ENCODE measurements around the gene ELOB. TPM values are rescaled to one million over a fixed set of nuclear protein-coding genes. Genes with fewer than 3 reads are reported as not detected.

The ELOB gene
- total and polyA plus RNA-seq, 2 experiments from 2014 or later: 180 to 606 TPM

GRCh38 chr16:2806286-2806685, 29.2 kb upstream of the ELOB start:
- H3K9me3 ChIP-seq (ENCODE audit: low read depth): no peaks in the 10 kb centered on the region
- H3K36me3 ChIP-seq: no peaks in the 10 kb centered on the region
- H3K27ac ChIP-seq: no peak overlapping the region
- no peak for DNase-seq (ENCODE audit: low read depth in 1 of 2, low spot score in 1 of 2)
- no peak overlapping the region for H3K4me3 ChIP-seq
- no peaks in the 10 kb centered on the region for H3K4me1 ChIP-seq (ENCODE audit: low read depth)
- H3K27me3 ChIP-seq: peaks cover 8% of the 10 kb centered on the region
- no peak for TF ChIP-seq CTCF (IDR thresholded peaks at IDR 0.05; ENCODE audit: low read depth, low read length)

GRCh38 chr16:2804728-2805127, 27.6 kb upstream of the ELOB start:
- no peak overlapping the region for H3K4me3 ChIP-seq
- H3K9me3 ChIP-seq (ENCODE audit: low read depth): no peaks in the 10 kb centered on the region
- H3K4me1 ChIP-seq (ENCODE audit: low read depth): no peaks in the 10 kb centered on the region
- H3K36me3 ChIP-seq: no peaks in the 10 kb centered on the region
- TF ChIP-seq CTCF (IDR thresholded peaks at IDR 0.05; ENCODE audit: low read depth, low read length): no peak
- peaks cover 8% of the 10 kb centered on the region for H3K27me3 ChIP-seq
- no peak for DNase-seq (ENCODE audit: low read depth in 1 of 2, low spot score in 1 of 2)
- H3K27ac ChIP-seq: no peak overlapping the region

GRCh38 chr16:2803545-2804195, 26.6 kb upstream of the ELOB start:
- TF ChIP-seq CTCF (IDR thresholded peaks at IDR 0.05; ENCODE audit: low read depth, low read length): no peak

GRCh38 chr16:2799859-2800226, 22.8 kb upstream of the ELOB start:
- no peak for TF ChIP-seq CTCF (IDR thresholded peaks at IDR 0.05; ENCODE audit: low read depth, low read length)
- H3K36me3 ChIP-seq: no peaks in the 10 kb centered on the region
- peak in 1 of 2 donors; percentile 26 for DNase-seq (ENCODE audit: low read depth in 1 of 2, low spot score in 1 of 2)
- no peak overlapping the region for H3K27ac ChIP-seq
- no peaks in the 10 kb centered on the region for H3K4me1 ChIP-seq (ENCODE audit: low read depth)
- no peaks in the 10 kb centered on the region for H3K27me3 ChIP-seq
- no peak overlapping the region for H3K4me3 ChIP-seq
- H3K9me3 ChIP-seq (ENCODE audit: low read depth): no peaks in the 10 kb centered on the region

More at GRCh38 chr16:2803545-2804195, 26.6 kb upstream of the ELOB start:
- peaks cover 8% of the 10 kb centered on the region for H3K27me3 ChIP-seq
- DNase-seq (ENCODE audit: low read depth in 1 of 2, low spot score in 1 of 2): no peak
- no peak overlapping the region for H3K27ac ChIP-seq
- H3K4me3 ChIP-seq: no peak overlapping the region
- no peaks in the 10 kb centered on the region for H3K36me3 ChIP-seq
- H3K9me3 ChIP-seq (ENCODE audit: low read depth): no peaks in the 10 kb centered on the region
- no peaks in the 10 kb centered on the region for H3K4me1 ChIP-seq (ENCODE audit: low read depth)

GRCh38 chr16:2799205-2799858, 22.3 kb upstream of the ELOB start:
- Histone ChIP-seq H3K27ac (no peak overlapping the region), H3K36me3 (no peaks in the 10 kb centered on the region), H3K9me3 (ENCODE audit: low read depth) (no peaks in the 10 kb centered on the region), H3K4me1 (ENCODE audit: low read depth) (no peaks in the 10 kb centered on the region), H3K27me3 (no peaks in the 10 kb centered on the region), H3K4me3 (no peak overlapping the region)
- no peak for DNase-seq (ENCODE audit: low read depth in 1 of 2, low spot score in 1 of 2)
- TF ChIP-seq CTCF (IDR thresholded peaks at IDR 0.05; ENCODE audit: low read depth, low read length): no peak

Measured in cardiac muscle cell (in vitro differentiated cells and primary cell).